ENCODE results near the gene NR4A2.
A peak's percentile ranks its signal among the peaks of the same experiment; 100 is the strongest.

NR4A2 gene

GRCh38 chr2:156321243-156321904 is 11.1 kb downstream of the NR4A2 start (continued):
- TF ChIP-seq, protein P1, sequence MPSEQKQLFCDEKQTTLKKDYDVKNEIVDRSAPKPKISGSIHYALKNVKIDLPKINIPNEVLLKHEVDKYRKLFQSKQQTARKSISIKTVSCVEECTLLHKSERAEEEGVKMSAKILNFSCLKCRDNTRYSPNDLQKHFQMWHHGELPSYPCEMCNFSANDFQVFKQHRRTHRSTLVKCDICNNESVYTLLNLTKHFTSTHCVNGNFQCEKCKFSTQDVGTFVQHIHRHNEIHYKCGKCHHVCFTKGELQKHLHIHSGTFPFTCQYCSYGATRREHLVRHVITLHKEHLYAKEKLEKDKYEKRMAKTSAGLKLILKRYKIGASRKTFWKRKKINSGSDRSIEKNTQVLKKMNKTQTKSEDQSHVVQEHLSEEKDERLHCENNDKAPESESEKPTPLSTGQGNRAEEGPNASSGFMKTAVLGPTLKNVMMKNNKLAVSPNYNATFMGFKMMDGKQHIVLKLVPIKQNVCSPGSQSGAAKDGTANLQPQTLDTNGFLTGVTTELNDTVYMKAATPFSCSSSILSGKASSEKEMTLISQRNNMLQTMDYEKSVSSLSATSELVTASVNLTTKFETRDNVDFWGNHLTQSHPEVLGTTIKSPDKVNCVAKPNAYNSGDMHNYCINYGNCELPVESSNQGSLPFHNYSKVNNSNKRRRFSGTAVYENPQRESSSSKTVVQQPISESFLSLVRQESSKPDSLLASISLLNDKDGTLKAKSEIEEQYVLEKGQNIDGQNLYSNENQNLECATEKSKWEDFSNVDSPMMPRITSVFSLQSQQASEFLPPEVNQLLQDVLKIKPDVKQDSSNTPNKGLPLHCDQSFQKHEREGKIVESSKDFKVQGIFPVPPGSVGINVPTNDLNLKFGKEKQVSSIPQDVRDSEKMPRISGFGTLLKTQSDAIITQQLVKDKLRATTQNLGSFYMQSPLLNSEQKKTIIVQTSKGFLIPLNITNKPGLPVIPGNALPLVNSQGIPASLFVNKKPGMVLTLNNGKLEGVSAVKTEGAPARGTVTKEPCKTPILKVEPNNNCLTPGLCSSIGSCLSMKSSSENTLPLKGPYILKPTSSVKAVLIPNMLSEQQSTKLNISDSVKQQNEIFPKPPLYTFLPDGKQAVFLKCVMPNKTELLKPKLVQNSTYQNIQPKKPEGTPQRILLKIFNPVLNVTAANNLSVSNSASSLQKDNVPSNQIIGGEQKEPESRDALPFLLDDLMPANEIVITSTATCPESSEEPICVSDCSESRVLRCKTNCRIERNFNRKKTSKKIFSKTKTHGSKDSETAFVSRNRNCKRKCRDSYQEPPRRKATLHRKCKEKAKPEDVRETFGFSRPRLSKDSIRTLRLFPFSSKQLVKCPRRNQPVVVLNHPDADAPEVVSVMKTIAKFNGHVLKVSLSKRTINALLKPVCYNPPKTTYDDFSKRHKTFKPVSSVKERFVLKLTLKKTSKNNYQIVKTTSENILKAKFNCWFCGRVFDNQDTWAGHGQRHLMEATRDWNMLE (tag by site-specific recombination; conservative IDR thresholded peaks at IDR 0.05; ENCODE audit: low read depth), result no peak
- no peak for TF ChIP-seq OSR2 (tag by site-specific recombination; IDR thresholded peaks at IDR 0.05)

DNA sequence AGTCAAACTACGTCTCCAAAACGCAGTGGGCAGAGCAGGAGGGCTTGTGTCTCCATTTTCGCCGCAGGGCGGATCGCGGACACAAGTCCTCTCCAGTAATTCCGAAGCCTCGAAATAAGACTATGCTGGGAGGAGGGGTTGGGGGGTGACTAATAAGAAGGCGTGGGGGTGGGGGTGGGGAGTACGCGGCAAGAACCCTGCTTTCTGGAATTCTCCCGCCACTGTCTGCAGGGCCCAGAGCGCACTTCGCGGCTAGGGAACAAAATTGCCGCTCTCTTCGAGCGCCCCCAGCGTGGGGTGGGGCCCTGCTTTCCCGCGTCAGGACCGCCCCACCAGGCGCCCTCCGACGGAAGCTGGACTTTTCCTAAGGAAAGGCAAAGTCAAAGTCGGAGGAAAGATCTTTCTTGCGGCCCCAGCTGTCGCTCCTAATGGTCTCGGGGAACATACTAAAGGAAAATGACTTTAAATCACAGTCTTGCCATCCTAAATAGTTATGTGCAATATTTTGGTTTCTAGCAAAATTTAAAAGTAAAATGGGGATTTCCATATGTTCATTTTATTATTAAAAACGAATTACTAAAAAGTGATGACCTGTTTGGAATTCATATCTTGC is 11.9 kb downstream of the NR4A2 start:
- Histone ChIP-seq H3K4me3 (ENCODE audit: low read depth, low read length) (peak overlapping the region; percentile 25), H3K27ac (ENCODE audit: extremely low read depth, low read depth, low read length) (no peak overlapping the region), H3K36me3 (ENCODE audit: control insufficient read depth in 2 of 2, insufficient read depth in 1 of 2, low read length in 2 of 2) (peaks cover 0 to 3% of the 10 kb centered on the region in 2 experiments; a peak in 1 of 3 replicates), H3K4me1 (ENCODE audit: control insufficient read depth, insufficient read depth, low read length) (no peaks in the 10 kb centered on the region), H3K9me3 (ENCODE audit: control insufficient read depth, insufficient read depth, low read depth, low read length) (no peaks in the 10 kb centered on the region)
- CTCF ChIA-PET, result no interaction called here
- POLR2A ChIA-PET, result interaction anchor here (0.6 kb wide), 1 partner anchor 84 kb away, joined by 3 read pairs; no protein-coding TSS in a partner anchor
- TF ChIP-seq ZEB2 (tag by site-specific recombination; IDR thresholded peaks at IDR 0.05) (no peak), ZNF169 (tag by site-specific recombination; IDR thresholded peaks at IDR 0.05) (no peak), ZNF777 (tag by site-specific recombination; IDR thresholded peaks at IDR 0.05; ENCODE audit: borderline replicate concordance) (no peak), ZNF155 (tag by site-specific recombination; IDR thresholded peaks at IDR 0.05) (no peak), ZNF473 (tag by site-specific recombination; IDR thresholded peaks at IDR 0.05) (no peak), KLF1 (tag by site-specific recombination; IDR thresholded peaks at IDR 0.05) (no peak), BCL11B (tag by site-specific recombination; IDR thresholded peaks at IDR 0.05; ENCODE audit: low read depth) (no peak), ZFP69B (tag by site-specific recombination; IDR thresholded peaks at IDR 0.05) (no peak), ZNF175 (tag by site-specific recombination; IDR thresholded peaks at IDR 0.05) (no peak), KLF8 (tag by site-specific recombination; IDR thresholded peaks at IDR 0.05) (no peak), ZBTB20 (tag by site-specific recombination; IDR thresholded peaks at IDR 0.05) (no peak), ZNF157 (tag by site-specific recombination; IDR thresholded peaks at IDR 0.05) (no peak), MYNN (tag by site-specific recombination; IDR thresholded peaks at IDR 0.05; ENCODE audit: borderline replicate concordance) (no peak), ZNF391 (tag by site-specific recombination; IDR thresholded peaks at IDR 0.05; ENCODE audit: borderline replicate concordance, low read depth) (no peak)
- TF ChIP-seq, protein P2, sequence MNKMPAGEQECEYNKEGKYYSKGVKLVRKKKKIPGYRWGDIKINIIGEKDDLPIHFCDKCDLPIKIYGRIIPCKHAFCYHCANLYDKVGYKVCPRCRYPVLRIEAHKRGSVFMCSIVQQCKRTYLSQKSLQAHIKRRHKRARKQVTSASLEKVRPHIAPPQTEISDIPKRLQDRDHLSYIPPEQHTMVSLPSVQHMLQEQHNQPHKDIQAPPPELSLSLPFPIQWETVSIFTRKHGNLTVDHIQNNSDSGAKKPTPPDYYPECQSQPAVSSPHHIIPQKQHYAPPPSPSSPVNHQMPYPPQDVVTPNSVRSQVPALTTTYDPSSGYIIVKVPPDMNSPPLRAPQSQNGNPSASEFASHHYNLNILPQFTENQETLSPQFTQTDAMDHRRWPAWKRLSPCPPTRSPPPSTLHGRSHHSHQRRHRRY (tag by site-specific recombination; IDR thresholded peaks at IDR 0.05), result no peak
- TF ChIP-seq, protein P3, sequence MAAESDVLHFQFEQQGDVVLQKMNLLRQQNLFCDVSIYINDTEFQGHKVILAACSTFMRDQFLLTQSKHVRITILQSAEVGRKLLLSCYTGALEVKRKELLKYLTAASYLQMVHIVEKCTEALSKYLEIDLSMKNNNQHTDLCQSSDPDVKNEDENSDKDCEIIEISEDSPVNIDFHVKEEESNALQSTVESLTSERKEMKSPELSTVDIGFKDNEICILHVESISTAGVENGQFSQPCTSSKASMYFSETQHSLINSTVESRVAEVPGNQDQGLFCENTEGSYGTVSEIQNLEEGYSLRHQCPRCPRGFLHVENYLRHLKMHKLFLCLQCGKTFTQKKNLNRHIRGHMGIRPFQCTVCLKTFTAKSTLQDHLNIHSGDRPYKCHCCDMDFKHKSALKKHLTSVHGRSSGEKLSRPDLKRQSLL (tag by site-specific recombination; IDR thresholded peaks at IDR 0.05), result no peak
- TF ChIP-seq, protein P4, sequence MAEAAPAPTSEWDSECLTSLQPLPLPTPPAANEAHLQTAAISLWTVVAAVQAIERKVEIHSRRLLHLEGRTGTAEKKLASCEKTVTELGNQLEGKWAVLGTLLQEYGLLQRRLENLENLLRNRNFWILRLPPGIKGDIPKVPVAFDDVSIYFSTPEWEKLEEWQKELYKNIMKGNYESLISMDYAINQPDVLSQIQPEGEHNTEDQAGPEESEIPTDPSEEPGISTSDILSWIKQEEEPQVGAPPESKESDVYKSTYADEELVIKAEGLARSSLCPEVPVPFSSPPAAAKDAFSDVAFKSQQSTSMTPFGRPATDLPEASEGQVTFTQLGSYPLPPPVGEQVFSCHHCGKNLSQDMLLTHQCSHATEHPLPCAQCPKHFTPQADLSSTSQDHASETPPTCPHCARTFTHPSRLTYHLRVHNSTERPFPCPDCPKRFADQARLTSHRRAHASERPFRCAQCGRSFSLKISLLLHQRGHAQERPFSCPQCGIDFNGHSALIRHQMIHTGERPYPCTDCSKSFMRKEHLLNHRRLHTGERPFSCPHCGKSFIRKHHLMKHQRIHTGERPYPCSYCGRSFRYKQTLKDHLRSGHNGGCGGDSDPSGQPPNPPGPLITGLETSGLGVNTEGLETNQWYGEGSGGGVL (tag by site-specific recombination; IDR thresholded peaks at IDR 0.05), result no peak
- TF ChIP-seq, protein P5, sequence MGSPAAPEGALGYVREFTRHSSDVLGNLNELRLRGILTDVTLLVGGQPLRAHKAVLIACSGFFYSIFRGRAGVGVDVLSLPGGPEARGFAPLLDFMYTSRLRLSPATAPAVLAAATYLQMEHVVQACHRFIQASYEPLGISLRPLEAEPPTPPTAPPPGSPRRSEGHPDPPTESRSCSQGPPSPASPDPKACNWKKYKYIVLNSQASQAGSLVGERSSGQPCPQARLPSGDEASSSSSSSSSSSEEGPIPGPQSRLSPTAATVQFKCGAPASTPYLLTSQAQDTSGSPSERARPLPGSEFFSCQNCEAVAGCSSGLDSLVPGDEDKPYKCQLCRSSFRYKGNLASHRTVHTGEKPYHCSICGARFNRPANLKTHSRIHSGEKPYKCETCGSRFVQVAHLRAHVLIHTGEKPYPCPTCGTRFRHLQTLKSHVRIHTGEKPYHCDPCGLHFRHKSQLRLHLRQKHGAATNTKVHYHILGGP (tag by site-specific recombination; IDR thresholded peaks at IDR 0.05), result no peak
- TF ChIP-seq, protein P6, sequence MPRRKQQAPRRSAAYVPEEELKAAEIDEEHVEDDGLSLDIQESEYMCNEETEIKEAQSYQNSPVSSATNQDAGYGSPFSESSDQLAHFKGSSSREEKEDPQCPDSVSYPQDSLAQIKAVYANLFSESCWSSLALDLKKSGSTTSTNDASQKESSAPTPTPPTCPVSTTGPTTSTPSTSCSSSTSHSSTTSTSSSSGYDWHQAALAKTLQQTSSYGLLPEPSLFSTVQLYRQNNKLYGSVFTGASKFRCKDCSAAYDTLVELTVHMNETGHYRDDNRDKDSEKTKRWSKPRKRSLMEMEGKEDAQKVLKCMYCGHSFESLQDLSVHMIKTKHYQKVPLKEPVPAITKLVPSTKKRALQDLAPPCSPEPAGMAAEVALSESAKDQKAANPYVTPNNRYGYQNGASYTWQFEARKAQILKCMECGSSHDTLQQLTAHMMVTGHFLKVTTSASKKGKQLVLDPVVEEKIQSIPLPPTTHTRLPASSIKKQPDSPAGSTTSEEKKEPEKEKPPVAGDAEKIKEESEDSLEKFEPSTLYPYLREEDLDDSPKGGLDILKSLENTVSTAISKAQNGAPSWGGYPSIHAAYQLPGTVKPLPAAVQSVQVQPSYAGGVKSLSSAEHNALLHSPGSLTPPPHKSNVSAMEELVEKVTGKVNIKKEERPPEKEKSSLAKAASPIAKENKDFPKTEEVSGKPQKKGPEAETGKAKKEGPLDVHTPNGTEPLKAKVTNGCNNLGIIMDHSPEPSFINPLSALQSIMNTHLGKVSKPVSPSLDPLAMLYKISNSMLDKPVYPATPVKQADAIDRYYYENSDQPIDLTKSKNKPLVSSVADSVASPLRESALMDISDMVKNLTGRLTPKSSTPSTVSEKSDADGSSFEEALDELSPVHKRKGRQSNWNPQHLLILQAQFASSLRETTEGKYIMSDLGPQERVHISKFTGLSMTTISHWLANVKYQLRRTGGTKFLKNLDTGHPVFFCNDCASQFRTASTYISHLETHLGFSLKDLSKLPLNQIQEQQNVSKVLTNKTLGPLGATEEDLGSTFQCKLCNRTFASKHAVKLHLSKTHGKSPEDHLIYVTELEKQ (tag by site-specific recombination; IDR thresholded peaks at IDR 0.05; ENCODE audit: borderline replicate concordance), result no peak
